Uterus (tissue), 2 donors: Measurements from ENCODE around the gene RAD54L.

ENCODE experiments used
- CTCF ChIP-seq, 4 experiments: fragments of 200-600 bp in 2 of 4; fragments of 450-650 bp in 2 of 4; sonication (generic) in 2 of 4; IDR thresholded peaks; one replicate each; pipeline ENCODE4 v1.5.1; 2016 to 2019; ENCODE audit warnings: antibody characterized with exemption in 4 of 4, mild to moderate bottlenecking in 2 of 4, moderate library complexity in 1 of 4
- POLR2A ChIP-seq, 2 donors: fragments of 450-650 bp; IDR thresholded peaks; one replicate each; pipeline ENCODE4 v1.6.1; 2016; ENCODE audit warnings: antibody characterized with exemption in 2 of 2, mild to moderate bottlenecking in 1 of 2, moderate library complexity in 1 of 2

- TF ChIP-seq POLR2A (IDR thresholded peaks at IDR 0.05) (no peak), CTCF (IDR thresholded peaks at IDR 0.05) (no peak)
Measured at GRCh38 chr1:46310321-46310720, 62.8 kb downstream of the RAD54L start.
